Hepatocyte (in vitro differentiated cells): Measurements from ENCODE around the gene ZFPM1.
"Not testable (repeated sequence)": the region's sequence is repeated elsewhere in the genome, so short reads cannot be mapped to it uniquely, and the experiment has no call there.

ENCODE experiments used
- CTCF ChIP-seq: fragments of 200-600 bp; sonication (generic); IDR thresholded peaks from 2 replicates; pipeline ENCODE4 v1.5.1; 2016; ENCODE audit warnings: antibody characterized with exemption, mild to moderate bottlenecking; ENCODE audit not compliant: poor library complexity
- EZH2 ChIP-seq: fragments of 200-600 bp; sonication (generic); IDR thresholded peaks from 2 replicates; pipeline ENCODE4 v1.6.1; 2016; ENCODE audit warnings: antibody characterized with exemption, mild to moderate bottlenecking, borderline replicate concordance
- EZH2phosphoT487 ChIP-seq: fragments of 200-600 bp; sonication (generic); IDR thresholded peaks from one replicate; pipeline ENCODE4 v1.6.1; 2018; ENCODE audit warnings: antibody characterized with exemption, mild to moderate bottlenecking, low read depth, moderate library complexity; ENCODE audit not compliant: unreplicated experiment, severe bottlenecking

- not testable (repeated sequence) for TF ChIP-seq CTCF, EZH2, EZH2phosphoT487
These were observed 65.5 kb downstream of the ZFPM1 start for GRCh38 chr16:88518411-88519111.
